ENCODE results near the gene NUP210. TPM values are rescaled to one million over a fixed set of nuclear protein-coding genes. Genes with fewer than 3 reads are reported as not detected.

NUP210 gene
- total RNA-seq, 1 experiment from 2014 or later: 11.4 TPM

DNA sequence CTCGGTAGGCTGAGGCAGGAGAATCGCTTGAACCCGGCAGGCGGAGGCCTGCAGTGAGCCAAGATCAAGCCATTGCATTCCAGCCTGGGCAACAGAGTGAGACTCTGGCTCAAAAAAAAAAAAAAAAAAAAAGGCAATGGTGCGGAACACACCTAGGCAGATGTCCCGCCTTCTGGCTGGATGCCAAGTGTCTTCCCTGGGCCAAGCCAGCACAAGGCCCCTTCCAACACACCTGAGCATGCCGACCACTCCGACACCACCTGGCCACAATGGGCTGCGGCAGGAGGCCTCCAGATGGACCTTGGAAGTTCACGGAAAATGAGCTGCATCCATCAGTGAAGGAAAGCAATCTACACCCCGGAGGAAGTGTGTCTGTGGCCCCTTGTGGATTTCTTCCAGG, 19.0 kb downstream of the NUP210 start:
- H3K27ac ChIP-seq (ENCODE audit: low read depth, low read length, poor library complexity, severe bottlenecking): no peak overlapping the region
- intact Hi-C loops (cut with micrococcal nuclease; ENCODE audit: unreplicated experiment): no loop called here
- H3K4me3 ChIP-seq (ENCODE audit: low read depth, low read length, poor library complexity, severe bottlenecking): no peak overlapping the region
- ChIA-PET POLR2A (ENCODE audit: low non-redundant PET) (no interaction called here), CTCF (no interaction called here)
- H3K36me3 ChIP-seq (ENCODE audit: insufficient read depth, low read length, poor library complexity, severe bottlenecking): no peaks in the 10 kb centered on the region
- no peak for DNase-seq (ENCODE audit: low spot score)
- H3K27me3 ChIP-seq (replicated peaks; ENCODE audit: insufficient read depth, low read depth, low read length, poor library complexity): no peaks in the 10 kb centered on the region
- H3K4me1 ChIP-seq (ENCODE audit: insufficient read depth, low read length, poor library complexity, severe bottlenecking): no peaks in the 10 kb centered on the region
- TF ChIP-seq EZH2 (IDR thresholded peaks at IDR 0.05; ENCODE audit: borderline replicate concordance, low read depth, low read length, poor library complexity, severe bottlenecking): no peak
- H3K9me3 ChIP-seq (ENCODE audit: low read depth, low read length, poor library complexity, severe bottlenecking): no peaks in the 10 kb centered on the region
- no TSS peak for BruUV-seq (replicated peaks)

DNA sequence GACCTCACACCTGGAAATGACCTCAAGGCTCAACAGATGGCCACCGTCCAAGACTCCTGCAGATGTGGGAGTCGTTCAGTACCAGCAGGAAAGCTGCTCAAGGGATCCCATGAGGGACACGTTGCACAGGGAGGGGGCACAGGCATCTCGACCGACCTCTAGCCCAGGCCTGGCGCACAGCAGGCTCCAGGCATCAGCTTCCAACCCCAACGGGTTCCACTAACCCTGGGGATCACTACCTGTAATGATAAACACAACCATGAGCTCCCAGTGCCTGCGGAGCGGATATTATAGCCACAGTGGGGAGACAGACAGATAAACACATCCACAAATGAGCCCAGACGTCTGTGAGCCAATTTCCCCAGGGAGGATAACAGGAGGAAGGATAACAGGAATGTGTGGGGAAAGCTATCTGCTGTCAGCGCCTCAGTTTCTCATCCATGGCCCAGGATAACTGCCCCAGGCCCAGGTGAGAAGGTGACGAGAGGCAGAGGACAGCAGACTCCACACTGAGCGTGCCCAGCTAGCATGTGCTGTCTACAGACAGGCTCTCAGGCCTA, 19.9 kb downstream of the NUP210 start:
- ChIA-PET POLR2A (ENCODE audit: low non-redundant PET) (no interaction called here), CTCF (interaction anchor here (0.9 kb wide), 1 partner anchor 1382 kb away, joined by 3 read pairs; no protein-coding TSS in a partner anchor)
- TF ChIP-seq EZH2 (IDR thresholded peaks at IDR 0.05; ENCODE audit: borderline replicate concordance, low read depth, low read length, poor library complexity, severe bottlenecking): no peak
- no peak for TF ChIP-seq CTCF (conservative IDR thresholded peaks at IDR 0.05; ENCODE audit: low read depth, low read length)
- BruUV-seq (replicated peaks): no TSS peak
- no peaks in the 10 kb centered on the region for H3K9me3 ChIP-seq (ENCODE audit: low read depth, low read length, poor library complexity, severe bottlenecking)
- DNase-seq (ENCODE audit: low spot score): no peak
- H3K36me3 ChIP-seq (ENCODE audit: insufficient read depth, low read length, poor library complexity, severe bottlenecking): no peaks in the 10 kb centered on the region
- H3K27ac ChIP-seq (ENCODE audit: low read depth, low read length, poor library complexity, severe bottlenecking): no peak overlapping the region
- H3K4me1 ChIP-seq (ENCODE audit: insufficient read depth, low read length, poor library complexity, severe bottlenecking): no peaks in the 10 kb centered on the region
- H3K4me3 ChIP-seq (ENCODE audit: low read depth, low read length, poor library complexity, severe bottlenecking): no peak overlapping the region
- intact Hi-C loops (cut with micrococcal nuclease; ENCODE audit: unreplicated experiment): no loop called here
- no peaks in the 10 kb centered on the region for H3K27me3 ChIP-seq (replicated peaks; ENCODE audit: insufficient read depth, low read depth, low read length, poor library complexity)

DNA sequence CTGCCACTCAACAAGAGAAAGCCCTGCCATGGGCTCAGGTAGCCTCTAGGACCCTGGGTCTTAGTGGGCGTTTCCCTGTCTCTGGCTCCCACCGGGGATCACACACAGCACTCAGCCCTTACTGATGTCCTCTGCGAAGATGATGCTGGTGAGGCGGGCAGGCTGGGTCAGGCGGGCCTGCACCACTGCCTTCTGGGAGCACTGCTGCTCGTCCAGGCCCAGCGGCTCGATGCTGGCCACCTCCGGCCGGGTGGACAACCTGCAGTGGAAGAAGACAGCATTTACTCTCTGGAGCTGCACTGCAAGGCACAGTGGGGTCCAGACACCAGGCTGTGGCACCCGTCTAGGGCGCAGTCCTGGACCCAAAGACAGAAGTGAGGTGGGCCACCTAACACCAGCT, 20.5 kb downstream of the NUP210 start:
- Histone ChIP-seq H3K9me3 (ENCODE audit: low read depth, low read length, poor library complexity, severe bottlenecking) (no peaks in the 10 kb centered on the region), H3K36me3 (ENCODE audit: insufficient read depth, low read length, poor library complexity, severe bottlenecking) (no peaks in the 10 kb centered on the region), H3K4me3 (ENCODE audit: low read depth, low read length, poor library complexity, severe bottlenecking) (no peak overlapping the region), H3K27me3 (replicated peaks; ENCODE audit: insufficient read depth, low read depth, low read length, poor library complexity) (no peaks in the 10 kb centered on the region), H3K4me1 (ENCODE audit: insufficient read depth, low read length, poor library complexity, severe bottlenecking) (no peaks in the 10 kb centered on the region), H3K27ac (ENCODE audit: low read depth, low read length, poor library complexity, severe bottlenecking) (no peak overlapping the region)
- POLR2A ChIA-PET (ENCODE audit: low non-redundant PET): no interaction called here
- CTCF ChIA-PET: no interaction called here
- intact Hi-C loops (cut with micrococcal nuclease; ENCODE audit: unreplicated experiment): no loop called here
- TF ChIP-seq CTCF (conservative IDR thresholded peaks at IDR 0.05; ENCODE audit: low read depth, low read length) (no peak), EZH2 (IDR thresholded peaks at IDR 0.05; ENCODE audit: borderline replicate concordance, low read depth, low read length, poor library complexity, severe bottlenecking) (no peak)
- BruUV-seq (replicated peaks): no TSS peak
- DNase-seq (ENCODE audit: low spot score): no peak

DNA sequence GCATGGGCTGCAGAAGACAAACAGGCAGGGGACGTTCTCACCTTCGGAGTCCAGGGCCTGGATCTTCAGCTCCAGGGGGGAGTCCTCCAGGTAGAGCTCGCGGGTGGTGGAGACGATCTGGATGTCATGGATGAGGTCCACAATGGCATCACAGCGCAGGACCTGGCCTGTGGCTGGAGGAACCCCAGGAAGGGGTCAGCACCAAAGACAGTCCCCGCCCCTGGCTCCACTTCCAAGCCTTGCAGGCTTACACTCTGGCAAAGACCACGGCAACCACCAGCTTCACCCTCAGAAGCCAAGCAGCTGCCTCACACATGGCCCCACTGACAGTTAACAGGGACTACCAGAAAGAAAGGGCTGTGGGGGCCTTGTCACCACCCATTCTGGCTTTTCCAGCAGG, 22.8 kb downstream of the NUP210 start:
- BruUV-seq (replicated peaks): no TSS peak

More for the DNA sequence above, 22.8 kb downstream of the NUP210 start:
- no peak for DNase-seq (ENCODE audit: low spot score)
- Histone ChIP-seq H3K4me3 (ENCODE audit: low read depth, low read length, poor library complexity, severe bottlenecking) (no peak overlapping the region), H3K27me3 (replicated peaks; ENCODE audit: insufficient read depth, low read depth, low read length, poor library complexity) (no peaks in the 10 kb centered on the region), H3K9me3 (ENCODE audit: low read depth, low read length, poor library complexity, severe bottlenecking) (no peaks in the 10 kb centered on the region), H3K27ac (ENCODE audit: low read depth, low read length, poor library complexity, severe bottlenecking) (no peak overlapping the region), H3K4me1 (ENCODE audit: insufficient read depth, low read length, poor library complexity, severe bottlenecking) (no peaks in the 10 kb centered on the region), H3K36me3 (ENCODE audit: insufficient read depth, low read length, poor library complexity, severe bottlenecking) (no peaks in the 10 kb centered on the region)
- POLR2A ChIA-PET (ENCODE audit: low non-redundant PET): no interaction called here
- no peak for TF ChIP-seq EZH2 (IDR thresholded peaks at IDR 0.05; ENCODE audit: borderline replicate concordance, low read depth, low read length, poor library complexity, severe bottlenecking)
- TF ChIP-seq CTCF (conservative IDR thresholded peaks at IDR 0.05; ENCODE audit: low read depth, low read length): no peak
- CTCF ChIA-PET: no interaction called here
- intact Hi-C loops (cut with micrococcal nuclease; ENCODE audit: unreplicated experiment): no loop called here

Measured in A673 (cell line).